Hematopoietic multipotent progenitor cell treated with erythropoietin and hydrocortisone succinate and interleukin-3 and kit ligand, for 17 days (in vitro differentiated cells): ENCODE measurements around the gene THUMPD3.

Source experiments
- DNase-seq: peaks from one replicate; pipeline ENCODE4 v3.0.0-alpha.2; 2015; ENCODE audit warnings: low spot score

THUMPD3 gene

GRCh38 chr3:9397906-9398699 is 35.2 kb downstream of the THUMPD3 start:
- DNase-seq: peak; percentile 83

- DNase-seq: no peak
Measured at GRCh38 chr3:9398700-9399336, 36.0 kb downstream of the THUMPD3 start.

GRCh38 chr3:9399337-9399703 is 36.5 kb downstream of the THUMPD3 start:
- no peak for DNase-seq

- peak; percentile 54 for DNase-seq
Measured at GRCh38 chr3:9399746-9400145, 36.9 kb downstream of the THUMPD3 start.

GRCh38 chr3:9400616-9401015 is 37.8 kb downstream of the THUMPD3 start:
- DNase-seq: no peak

- no peak for DNase-seq
Measured at GRCh38 chr3:9401986-9402385, 39.1 kb downstream of the THUMPD3 start.

GRCh38 chr3:9402410-9403228 is 39.8 kb downstream of the THUMPD3 start:
- no peak for DNase-seq

GRCh38 chr3:9403463-9403862 is 40.6 kb downstream of the THUMPD3 start:
- no peak for DNase-seq

GRCh38 chr3:9404680-9405079 is 41.8 kb downstream of the THUMPD3 start:
- DNase-seq: no peak

GRCh38 chr3:9405756-9406155 is 42.9 kb downstream of the THUMPD3 start:
- no peak for DNase-seq

GRCh38 chr3:9406856-9407626 is 44.2 kb downstream of the THUMPD3 start:
- DNase-seq: no peak

- no peak for DNase-seq
Measured at GRCh38 chr3:9408061-9408460, 45.2 kb downstream of the THUMPD3 start.

- no peak for DNase-seq
Measured at GRCh38 chr3:9408546-9408945, 45.7 kb downstream of the THUMPD3 start.

- no peak for DNase-seq
Measured at GRCh38 chr3:9409981-9410854, 47.4 kb downstream of the THUMPD3 start.

GRCh38 chr3:9411302-9411701 is 48.4 kb downstream of the THUMPD3 start:
- DNase-seq: no peak

- no peak for DNase-seq
Measured at GRCh38 chr3:9412293-9412692, 49.4 kb downstream of the THUMPD3 start.

GRCh38 chr3:9414826-9415225 is 52.0 kb downstream of the THUMPD3 start:
- no peak for DNase-seq

- DNase-seq: no peak
Measured at GRCh38 chr3:9415485-9416138, 52.8 kb downstream of the THUMPD3 start.

GRCh38 chr3:9416139-9416780 is 53.4 kb downstream of the THUMPD3 start:
- DNase-seq: no peak
